Muscle of back (tissue), 11 donors: Measurements from ENCODE around the gene CPNE5. TPM values are rescaled to one million over a fixed set of nuclear protein-coding genes. Genes with fewer than 3 reads are reported as not detected.

Source experiments
- DNase-seq, 3 donors: peaks; one replicate each; pipeline versions ENCODE4 v3.0.0 to v3.0.0-alpha.2; 2013
- polyA plus RNA-seq, 10 donors: library from polyadenylated mRNA; unstranded; fragments of 120-200 nt; gene quantifications; one replicate each; pipeline ENCODE4 v1.2.1, GENCODE V29; 2013; ENCODE audit not compliant: insufficient read length in 10 of 10

Gene CPNE5
- polyA plus RNA-seq, 10 donors: 4.5 to 20.4 (median 11.7) TPM

GRCh38 chr6:36793913-36794712 is 45.1 kb downstream of the CPNE5 start:
- DNase-seq: peak; percentile 20 to 71 (median 43)

GRCh38 chr6:36793296-36793912 is 45.8 kb downstream of the CPNE5 start:
- no peak for DNase-seq

- no peak for DNase-seq
These were observed 47.6 kb downstream of the CPNE5 start for GRCh38 chr6:36791521-36792135.

- no peak for DNase-seq
These were observed 48.2 kb downstream of the CPNE5 start for GRCh38 chr6:36791085-36791484.

GRCh38 chr6:36788768-36789167 is 50.5 kb downstream of the CPNE5 start:
- DNase-seq: no peak

- DNase-seq: no peak
These were observed 51.1 kb downstream of the CPNE5 start for GRCh38 chr6:36788186-36788585.

- no peak for DNase-seq
These were observed 52.0 kb downstream of the CPNE5 start for GRCh38 chr6:36787210-36787609.

GRCh38 chr6:36786055-36786675 is 53.1 kb downstream of the CPNE5 start:
- no peak for DNase-seq

- no peak for DNase-seq
These were observed 54.9 kb downstream of the CPNE5 start for GRCh38 chr6:36784376-36784636.

GRCh38 chr6:36783603-36784375 is 55.5 kb downstream of the CPNE5 start:
- no peak for DNase-seq

GRCh38 chr6:36781669-36782068 is 57.6 kb downstream of the CPNE5 start:
- no peak for DNase-seq

GRCh38 chr6:36780442-36781177 is 58.6 kb downstream of the CPNE5 start:
- no peak for DNase-seq

- DNase-seq: no peak
These were observed 60.0 kb downstream of the CPNE5 start for GRCh38 chr6:36779227-36779626.

- DNase-seq: no peak
These were observed 61.4 kb downstream of the CPNE5 start for GRCh38 chr6:36777801-36778200.

- DNase-seq: no peak
These were observed 63.1 kb downstream of the CPNE5 start for GRCh38 chr6:36776167-36776566.

- no peak for DNase-seq
These were observed 64.9 kb downstream of the CPNE5 start for GRCh38 chr6:36774331-36774730.

GRCh38 chr6:36772397-36772796 is 66.8 kb downstream of the CPNE5 start:
- DNase-seq: no peak

GRCh38 chr6:36771145-36771544 is 68.1 kb downstream of the CPNE5 start:
- DNase-seq: no peak

- DNase-seq: no peak
These were observed 69.4 kb downstream of the CPNE5 start for GRCh38 chr6:36769676-36770499.

GRCh38 chr6:36769183-36769675 is 70.0 kb downstream of the CPNE5 start:
- no peak for DNase-seq
